Mucosa of rectum (tissue), 2 donors: Measurements from ENCODE around the gene MYH1.
"Not testable (repeated sequence)": the region's sequence is repeated elsewhere in the genome, so short reads cannot be mapped to it uniquely, and the experiment has no call there.

Experiments
- H3K27ac ChIP-seq, 2 donors: one replicate each; pipeline ENCODE4 v1.7.0; 2013; ENCODE audit warnings: inconsistent platforms in 2 of 2, low read depth in 2 of 2, low read length in 2 of 2
- H3K27me3 ChIP-seq, 2 donors: one replicate each; pipeline ENCODE4 v1.7.0; 2013; ENCODE audit warnings: low read length in 2 of 2; ENCODE audit not compliant: control insufficient read depth in 2 of 2, insufficient read depth in 2 of 2
- H3K36me3 ChIP-seq, 2 donors: one replicate each; pipeline ENCODE4 v1.7.0; 2013; ENCODE audit warnings: low read length in 2 of 2; ENCODE audit not compliant: control insufficient read depth in 2 of 2, insufficient read depth in 2 of 2
- H3K4me1 ChIP-seq, 2 donors: one replicate each; pipeline ENCODE4 v1.7.0; 2013; ENCODE audit warnings: low read length in 2 of 2, mild to moderate bottlenecking in 1 of 2; ENCODE audit not compliant: control insufficient read depth in 2 of 2, insufficient read depth in 2 of 2
- H3K4me3 ChIP-seq, 2 donors: one replicate each; pipeline ENCODE4 v1.7.0; 2013; ENCODE audit warnings: low read length in 2 of 2
- H3K9ac ChIP-seq, 2 donors: one replicate each; pipeline ENCODE4 v1.7.0; 2013; ENCODE audit warnings: low read length in 2 of 2, low read depth in 1 of 2, mild to moderate bottlenecking in 1 of 2
- H3K9me3 ChIP-seq, 2 donors: one replicate each; pipeline ENCODE4 v1.7.0; 2013; ENCODE audit warnings: low read length in 2 of 2; ENCODE audit not compliant: control insufficient read depth in 2 of 2
- donor health status: healthy.
- donor health status: Normal muscosa, but diverticular disease.

MYH1 gene

DNA sequence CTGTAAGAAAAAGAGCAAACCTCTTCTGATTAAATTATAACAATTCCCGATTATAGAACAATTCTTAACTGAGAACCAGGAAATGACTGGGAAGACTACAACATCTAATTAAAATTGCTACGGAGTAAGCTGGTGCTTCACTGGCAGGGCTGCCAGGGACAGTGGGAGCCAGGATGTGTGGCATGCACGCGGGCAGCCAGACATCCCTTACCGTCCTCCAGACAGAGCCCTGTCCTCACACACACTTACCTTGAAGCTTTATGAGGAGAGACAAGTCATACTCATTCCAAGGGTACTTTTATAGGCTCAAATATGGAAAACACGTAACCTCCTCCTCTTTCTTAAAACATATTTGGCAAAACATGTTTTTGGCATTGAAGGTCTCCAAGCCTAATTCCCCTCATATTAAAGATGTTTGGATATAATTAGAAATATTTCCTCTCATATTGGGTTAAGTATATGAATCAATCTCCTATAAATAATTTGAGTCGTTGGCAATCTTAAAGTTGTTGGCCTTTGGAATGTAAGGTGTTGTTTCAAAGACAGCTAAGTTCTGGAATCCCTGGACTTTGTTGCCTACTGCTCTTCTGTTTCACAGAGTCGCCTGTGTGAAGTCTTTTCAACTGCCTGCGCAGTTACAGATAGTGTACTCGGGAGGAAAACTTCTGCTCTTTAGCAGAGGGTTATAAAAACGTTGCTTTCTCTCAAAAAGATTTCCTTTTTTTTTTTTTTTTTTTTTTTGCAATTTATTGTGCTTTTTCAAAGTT lies at the start of gene MYH1:
Gene MYH1 (minus strand): TSS at position 272 of the 767 bp plus-strand sequence. CDS start 1,900 bp downstream, outside the sequence.
- Histone ChIP-seq H3K4me3 (no peak within 1 kb of the TSS), H3K36me3 (no peaks in the 10 kb centered on the region), H3K4me1 (no peaks in the 10 kb centered on the region), H3K9me3 (no peaks in the 10 kb centered on the region), H3K27me3 (no peaks in the 10 kb centered on the region), H3K27ac (no peak within 1 kb of the TSS), H3K9ac (no peak within 1 kb of the TSS)

DNA sequence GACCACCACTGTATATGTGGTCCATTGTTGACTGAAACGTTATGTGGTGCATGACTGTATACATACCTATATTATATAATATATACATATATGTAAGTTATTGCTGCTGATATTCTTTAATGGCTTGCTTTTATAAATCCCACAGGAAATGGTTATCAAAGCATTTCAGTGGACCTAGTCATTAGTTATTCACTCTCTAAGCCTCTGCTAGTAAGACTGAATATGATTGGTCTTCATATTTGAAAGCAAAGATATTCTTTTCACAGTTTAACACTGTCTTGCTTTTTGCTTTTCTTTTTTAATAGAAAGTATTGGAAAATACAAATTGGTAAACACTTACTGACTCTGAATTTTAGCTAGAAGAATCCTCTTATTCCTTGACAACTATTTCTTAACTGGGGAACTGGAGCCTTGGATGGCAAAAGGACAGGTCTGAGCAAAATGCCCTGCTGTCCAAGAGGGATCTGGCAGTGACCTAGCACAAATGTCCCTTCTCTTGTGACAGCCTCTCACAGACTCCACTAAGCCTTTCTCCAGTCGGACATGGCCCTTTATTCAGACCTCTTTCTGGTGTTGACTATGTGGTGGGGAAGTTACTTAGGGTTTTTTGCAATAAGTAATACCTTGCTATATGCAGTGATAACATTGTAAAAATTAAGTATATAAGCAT lies 45.8 kb upstream of the MYH1 start:
- Histone ChIP-seq H3K36me3 (no peaks in the 10 kb centered on the region), H3K9ac (no peak overlapping the region), H3K4me1 (no peaks in the 10 kb centered on the region), H3K27me3 (no peaks in the 10 kb centered on the region), H3K9me3 (no peaks in the 10 kb centered on the region), H3K27ac (no peak overlapping the region), H3K4me3 (no peak overlapping the region)

DNA sequence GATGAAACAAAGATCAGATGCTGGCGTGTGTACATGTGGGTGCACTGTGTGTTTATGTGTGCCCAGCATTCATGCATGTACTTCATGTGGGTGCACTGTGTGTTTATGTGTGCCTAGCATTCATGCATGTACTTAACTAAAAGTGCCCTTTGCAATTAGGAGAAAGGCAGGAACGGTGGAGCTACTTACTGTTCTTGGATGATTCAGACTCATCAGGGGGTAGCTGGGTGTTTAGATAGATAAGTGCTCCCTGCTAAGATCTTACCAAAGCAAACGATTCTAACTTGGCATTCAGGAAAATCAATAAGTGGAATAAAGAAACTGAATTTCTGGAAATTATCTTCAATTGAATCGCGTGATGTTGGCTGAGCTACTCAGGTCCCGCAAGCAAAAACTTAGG lies 39.7 kb upstream of the MYH1 start:
- Histone ChIP-seq H3K27ac (no peak overlapping the region), H3K4me1 (no peaks in the 10 kb centered on the region), H3K9ac (no peak overlapping the region), H3K9me3 (no peaks in the 10 kb centered on the region), H3K27me3 (no peaks in the 10 kb centered on the region), H3K4me3 (no peak overlapping the region), H3K36me3 (no peaks in the 10 kb centered on the region)

DNA sequence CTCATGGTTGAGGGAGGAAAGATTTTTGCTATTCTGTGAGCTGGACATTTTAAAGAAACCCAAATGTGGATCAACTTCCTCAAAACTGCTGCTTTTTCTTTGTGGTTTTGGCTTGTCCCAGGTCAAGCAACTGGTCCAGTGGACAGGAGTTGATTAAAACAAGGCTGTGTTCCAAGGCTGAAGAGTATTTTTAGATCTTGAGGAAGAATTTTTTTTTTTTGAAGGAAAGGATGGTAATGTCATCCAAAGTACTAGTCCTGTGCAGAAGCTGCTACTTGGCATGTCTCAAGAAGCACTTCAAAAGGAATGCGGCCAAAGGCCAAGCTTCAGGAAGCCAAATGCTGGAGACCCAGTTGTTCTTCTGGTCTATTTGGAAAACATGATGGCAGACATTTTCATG lies 39.1 kb upstream of the MYH1 start:
- Histone ChIP-seq H3K27me3 (no peaks in the 10 kb centered on the region), H3K36me3 (no peaks in the 10 kb centered on the region), H3K4me1 (no peaks in the 10 kb centered on the region), H3K9me3 (no peaks in the 10 kb centered on the region), H3K27ac (no peak overlapping the region), H3K4me3 (no peak overlapping the region), H3K9ac (no peak overlapping the region)

DNA sequence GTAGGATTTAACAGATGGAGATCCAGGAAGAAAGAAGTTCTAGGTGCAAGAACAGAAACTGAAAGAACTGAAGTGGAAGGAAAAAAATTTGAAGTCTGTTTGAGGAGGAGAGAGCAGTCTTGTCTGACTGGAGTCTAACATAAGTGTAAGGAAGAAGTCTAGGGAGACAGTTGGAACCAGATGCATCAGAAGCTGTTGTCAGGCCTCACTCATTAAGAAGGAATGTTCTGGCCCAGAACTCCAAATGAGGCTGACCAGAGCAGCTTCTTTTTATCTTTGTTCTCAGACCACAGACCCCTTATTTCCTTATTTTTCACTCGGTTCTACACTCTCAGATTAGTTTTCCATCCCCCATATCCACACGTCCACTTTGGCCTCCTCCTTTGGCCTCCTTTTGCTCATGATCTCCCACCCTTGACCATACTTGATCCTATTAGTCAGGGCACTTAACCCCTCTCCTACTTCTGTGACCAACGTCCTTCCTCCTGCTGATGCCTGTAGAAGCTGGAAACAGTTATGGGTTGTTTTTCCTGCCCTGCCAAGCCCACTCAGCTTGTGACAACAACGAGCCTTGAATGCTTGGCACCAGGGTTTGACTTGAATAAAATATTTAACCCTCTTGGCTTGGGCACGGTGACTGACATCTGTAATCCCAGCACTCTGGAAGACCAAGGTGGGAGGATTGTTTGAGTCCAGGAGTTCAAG lies 38.1 kb upstream of the MYH1 start:
- H3K27me3 ChIP-seq = no peaks in the 10 kb centered on the region
- no peaks in the 10 kb centered on the region for H3K9me3 ChIP-seq
- no peaks in the 10 kb centered on the region for H3K36me3 ChIP-seq
- H3K9ac ChIP-seq = no peak overlapping the region
- H3K27ac ChIP-seq = no peak overlapping the region
- H3K4me1 ChIP-seq = no peaks in the 10 kb centered on the region
- no peak overlapping the region for H3K4me3 ChIP-seq

DNA sequence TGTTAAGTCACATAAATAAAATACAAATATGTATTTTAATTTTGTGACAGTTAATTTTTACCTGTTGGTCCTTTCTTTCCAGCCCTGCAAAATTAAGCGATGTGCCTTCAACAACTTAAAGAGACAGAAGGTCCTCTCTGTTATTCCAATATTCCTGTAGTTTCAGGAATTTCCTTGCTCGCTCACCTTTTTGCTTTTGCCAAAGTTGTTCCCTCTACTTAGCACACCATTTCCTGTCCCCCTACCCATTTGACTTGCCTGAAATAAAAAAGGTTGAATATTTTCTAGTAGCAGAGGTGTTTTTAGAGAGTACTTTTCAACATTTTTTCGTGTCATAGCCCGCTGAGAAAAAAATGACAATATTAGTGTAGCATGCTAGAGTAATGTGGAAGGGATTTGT lies 31.7 kb upstream of the MYH1 start:
- Histone ChIP-seq H3K36me3 (no peaks in the 10 kb centered on the region), H3K9ac (no peak overlapping the region), H3K27ac (no peak overlapping the region), H3K9me3 (no peaks in the 10 kb centered on the region), H3K27me3 (no peaks in the 10 kb centered on the region), H3K4me3 (no peak overlapping the region), H3K4me1 (no peaks in the 10 kb centered on the region)

DNA sequence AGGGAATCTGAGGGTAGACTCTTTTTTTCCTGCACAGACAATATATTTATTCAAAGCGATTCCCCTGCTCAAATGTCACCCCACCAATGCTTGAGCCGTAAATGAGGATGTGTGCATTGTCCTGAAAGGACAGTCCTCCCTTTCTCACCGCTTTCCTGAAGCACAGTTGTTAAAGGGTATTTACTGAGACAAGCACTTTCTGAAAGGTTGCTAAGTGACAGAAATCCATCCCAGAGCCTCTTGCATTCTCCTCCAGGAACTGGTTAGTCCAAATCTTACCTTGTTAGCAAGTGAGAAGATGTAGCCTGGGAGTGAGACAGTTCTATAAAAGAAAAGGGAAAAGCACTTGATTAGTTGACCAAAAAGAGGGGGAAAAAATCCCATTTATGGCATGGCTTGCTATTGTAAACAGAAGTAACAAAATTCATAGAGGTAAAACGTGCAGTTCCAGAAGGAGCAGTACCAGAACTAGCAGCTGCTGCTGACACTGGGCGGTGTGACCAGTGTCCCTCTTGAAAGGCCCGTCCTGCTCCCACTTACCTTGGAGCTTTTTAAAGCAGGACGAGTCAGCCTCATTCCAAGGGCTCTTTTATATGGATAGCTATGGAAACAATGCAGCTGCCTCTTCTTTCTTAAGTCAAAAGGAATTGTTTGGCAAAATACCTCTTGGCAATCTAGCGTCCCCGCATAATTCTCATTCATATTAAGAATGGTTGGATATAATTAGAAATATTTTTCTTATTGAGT lies 30.9 kb upstream of the MYH1 start, which contains the start of gene MYH2:
Gene MYH2 (minus strand): TSS at position 563 of the 747 bp plus-strand sequence. CDS start 1,738 bp downstream, outside the sequence.
- Histone ChIP-seq H3K9ac (no peak within 1 kb of the TSS), H3K27ac (no peak within 1 kb of the TSS), H3K9me3 (no peaks in the 10 kb centered on the region), H3K4me1 (no peaks in the 10 kb centered on the region), H3K4me3 (no peak within 1 kb of the TSS), H3K27me3 (no peaks in the 10 kb centered on the region), H3K36me3 (no peaks in the 10 kb centered on the region)

DNA sequence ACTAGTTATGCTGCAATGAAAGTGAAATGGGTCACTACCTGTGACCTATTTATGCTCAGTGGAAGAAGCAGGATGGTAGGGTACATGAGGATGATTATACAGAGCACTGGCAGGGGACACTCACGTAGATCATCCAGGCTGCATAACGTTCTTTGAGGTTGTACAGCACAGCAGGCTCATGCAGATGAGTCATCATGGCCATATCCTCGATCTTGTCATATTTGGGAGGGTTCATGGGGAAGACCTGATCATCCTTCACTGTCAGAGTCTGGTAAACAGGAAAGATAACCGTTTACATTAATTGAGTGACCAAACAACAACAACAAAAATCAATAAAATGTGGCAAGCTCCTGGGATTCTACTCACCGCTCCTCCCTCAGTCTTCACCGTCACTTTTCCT lies 29.0 kb upstream of the MYH1 start:
- Histone ChIP-seq H3K4me1 (no peaks in the 10 kb centered on the region), H3K27me3 (no peaks in the 10 kb centered on the region), H3K9ac (no peak overlapping the region), H3K9me3 (no peaks in the 10 kb centered on the region), H3K36me3 (no peaks in the 10 kb centered on the region), H3K4me3 (no peak overlapping the region), H3K27ac (no peak overlapping the region)

DNA sequence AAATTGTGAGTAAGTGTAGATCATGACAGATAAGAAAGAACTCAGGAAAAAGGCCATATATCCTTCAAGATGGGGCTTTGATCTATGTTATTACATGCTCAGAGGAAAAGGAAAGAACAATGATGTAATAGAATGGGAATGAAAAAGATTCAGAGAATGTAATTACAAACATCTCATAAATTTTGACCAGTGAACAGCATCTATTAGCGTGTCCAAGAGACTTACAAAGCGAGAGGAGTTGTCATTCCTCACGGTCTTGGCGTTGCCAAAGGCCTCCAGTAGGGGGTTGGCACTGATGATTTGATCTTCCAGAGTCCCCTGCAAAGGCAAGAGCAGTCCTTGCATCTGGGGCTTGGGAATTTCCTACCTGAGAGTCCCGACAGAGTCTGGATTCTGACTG lies 25.1 kb upstream of the MYH1 start:
- not testable (repeated sequence) for H3K27me3 ChIP-seq, H3K27ac ChIP-seq, H3K9ac ChIP-seq, H3K4me3 ChIP-seq, H3K9me3 ChIP-seq, H3K36me3 ChIP-seq, H3K4me1 ChIP-seq

DNA sequence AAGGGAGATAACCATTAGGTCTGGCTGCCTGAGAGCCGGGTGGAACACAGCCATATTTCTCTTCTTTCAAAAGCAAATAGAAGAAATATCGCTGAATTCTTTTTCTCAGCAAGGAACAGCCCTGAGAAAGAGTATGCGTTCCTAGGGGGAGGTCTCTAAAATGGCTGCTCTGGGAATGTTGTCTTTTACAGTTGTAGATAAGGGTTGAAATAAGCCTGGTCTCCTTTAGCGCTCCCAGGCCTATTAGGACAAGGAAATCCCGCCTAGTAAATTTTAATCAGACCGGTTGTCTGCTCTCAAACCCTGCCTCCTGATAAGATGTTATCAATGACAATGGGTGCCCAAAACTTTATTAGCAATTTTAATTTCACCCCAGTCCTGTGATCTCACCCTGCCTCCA lies 22.8 kb upstream of the MYH1 start:
- H3K27ac ChIP-seq, H3K36me3 ChIP-seq, H3K4me3 ChIP-seq, H3K9me3 ChIP-seq, H3K9ac ChIP-seq, H3K4me1 ChIP-seq, H3K27me3 ChIP-seq: not testable (repeated sequence)
